Liver (tissue), 9 donors: Measurements from ENCODE around the gene TNS1. TPM values are rescaled to one million over a fixed set of nuclear protein-coding genes. Genes with fewer than 3 reads are reported as not detected.

Experiments used
- DNase-seq: peaks from one replicate; pipeline ENCODE4 v3.0.0-alpha.2; 2017; ENCODE audit warnings: low spot score
- H3K27ac ChIP-seq, 2 donors: one replicate each; pipeline ENCODE4 v1.7.0; 2013; ENCODE audit warnings: inconsistent platforms in 2 of 2, low read length in 2 of 2, control low read depth in 1 of 2, low read depth in 1 of 2, mild to moderate bottlenecking in 1 of 2
- H3K27me3 ChIP-seq, 4 donors: one replicate each; pipeline versions ENCODE4 v1.6.1 to v1.7.0; 2013; ENCODE audit warnings: low read length in 3 of 4, inconsistent platforms in 1 of 4, mild to moderate bottlenecking in 1 of 4, moderate library complexity in 1 of 4; ENCODE audit not compliant: control insufficient read depth in 4 of 4, insufficient read depth in 4 of 4
- H3K36me3 ChIP-seq, 4 donors: one replicate each; pipeline versions ENCODE4 v1.6.1 to v1.7.0; 2013; ENCODE audit warnings: low read length in 3 of 4, mild to moderate bottlenecking in 3 of 4, low read depth in 1 of 4, moderate library complexity in 1 of 4; ENCODE audit not compliant: control insufficient read depth in 4 of 4, insufficient read depth in 3 of 4
- H3K4me1 ChIP-seq, 4 donors: one replicate each; pipeline versions ENCODE4 v1.6.1 to v1.7.0; 2013; ENCODE audit warnings: low read length in 3 of 4, mild to moderate bottlenecking in 3 of 4, moderate library complexity in 1 of 4; ENCODE audit not compliant: control insufficient read depth in 4 of 4, insufficient read depth in 4 of 4
- H3K4me3 ChIP-seq, 3 donors: one replicate each; pipeline versions ENCODE4 v1.6.1 to v1.7.0; 2013; ENCODE audit warnings: low read length in 3 of 3, control low read depth in 1 of 3, low read depth in 1 of 3, mild to moderate bottlenecking in 1 of 3
- H3K9ac ChIP-seq, 2 donors: one replicate each; pipeline ENCODE4 v1.7.0; 2013; ENCODE audit warnings: low read length in 2 of 2, mild to moderate bottlenecking in 2 of 2, moderate library complexity in 2 of 2, control low read depth in 1 of 2, low read depth in 1 of 2
- H3K9me3 ChIP-seq, 4 donors: one replicate each; pipeline versions ENCODE4 v1.6.1 to v1.7.0; 2013; ENCODE audit warnings: low read length in 3 of 4; ENCODE audit not compliant: control insufficient read depth in 4 of 4
- ATF3 ChIP-seq: IDR thresholded peaks from 2 replicates; pipeline ENCODE4 v1.6.1; 2016; ENCODE audit warnings: antibody characterized with exemption
- CTCF ChIP-seq: fragments of 150-350 bp; IDR thresholded peaks from 2 replicates; pipeline ENCODE4 v1.5.1; 2017; ENCODE audit warnings: improper control_type of control experiment, low read depth, low read length; ENCODE audit not compliant: missing input control
- EGR1 ChIP-seq, 2 donors: IDR thresholded peaks; 2 replicates each; pipeline ENCODE4 v1.6.1; 2016 to 2018; ENCODE audit warnings: antibody characterized with exemption in 2 of 2, low read depth in 2 of 2
- FOXA1 ChIP-seq: IDR thresholded peaks from 2 replicates; pipeline ENCODE4 v1.6.1; 2016; ENCODE audit warnings: antibody characterized with exemption
- FOXA2 ChIP-seq: IDR thresholded peaks from 2 replicates; pipeline ENCODE4 v1.6.1; 2016; ENCODE audit warnings: antibody characterized with exemption
- HNF4A ChIP-seq, 2 donors: conservative IDR thresholded peaks; 2 replicates each; pipeline ENCODE4 v1.6.1; 2016; ENCODE audit warnings: antibody characterized with exemption in 2 of 2, mild to moderate bottlenecking in 2 of 2
- HNF4G ChIP-seq: IDR thresholded peaks from 2 replicates; pipeline ENCODE4 v1.6.1; 2016; ENCODE audit warnings: antibody characterized with exemption
- JUND ChIP-seq, 2 donors: IDR thresholded peaks; 2 replicates each; pipeline ENCODE4 v1.6.1; 2016; ENCODE audit warnings: antibody characterized with exemption in 2 of 2
- MAX ChIP-seq: IDR thresholded peaks from 2 replicates; pipeline ENCODE4 v1.6.1; 2016; ENCODE audit warnings: antibody characterized with exemption
- NR2F2 ChIP-seq: IDR thresholded peaks from 2 replicates; pipeline ENCODE4 v1.6.1; 2016; ENCODE audit warnings: antibody characterized with exemption
- RAD21 ChIP-seq, 2 donors: IDR thresholded peaks; 2 replicates each; pipeline ENCODE4 v1.6.1; 2016; ENCODE audit warnings: antibody characterized with exemption in 2 of 2, mild to moderate bottlenecking in 2 of 2
- REST ChIP-seq: IDR thresholded peaks from 2 replicates; pipeline ENCODE4 v1.6.1; 2016; ENCODE audit warnings: antibody characterized with exemption, mild to moderate bottlenecking
- RXRA ChIP-seq, 2 donors: IDR thresholded peaks; 2 replicates each; pipeline ENCODE4 v1.6.1; 2017 to 2018; ENCODE audit warnings: antibody characterized with exemption in 2 of 2, mild to moderate bottlenecking in 1 of 2
- SP1 ChIP-seq: IDR thresholded peaks from 2 replicates; pipeline ENCODE4 v1.6.1; 2018; ENCODE audit warnings: antibody characterized with exemption, mild to moderate bottlenecking
- TAF1 ChIP-seq: conservative IDR thresholded peaks from 2 replicates; pipeline ENCODE4 v1.6.1; 2016; ENCODE audit warnings: antibody characterized with exemption, mild to moderate bottlenecking
- YY1 ChIP-seq: IDR thresholded peaks from 2 replicates; pipeline ENCODE4 v1.6.1; 2016; ENCODE audit warnings: antibody characterized with exemption, mild to moderate bottlenecking
- WGBS: extraction: QIAGEN DNeasy Blood & Tissue Kit; methylation state at CpG from one replicate; pipeline ENCODE4 v1.1.7; 2013; 5-methylcytosine and 5-hydroxymethylcytosine counted together
- polyA plus RNA-seq, 2 donors: library from polyadenylated mRNA; stranded (reverse) in 1 of 2; unstranded in 1 of 2; fragments of 200-250 nt in 1 of 2; fragments of >200 nt in 1 of 2; fragmentation: Nextera tagmentation in 1 of 2; extraction: Ambion mirVana in 1 of 2; gene quantifications; one replicate each; pipeline versions ENCODE4 v1.2.1 to v1.2.3, GENCODE V29; 2013 to 2015
- total RNA-seq, 2 donors: library from RNA; depleted of rRNA; stranded (reverse); fragments of >200 nt; gene quantifications; one replicate each; pipeline ENCODE4 v1.2.3, GENCODE V29; 2014
- TF ChIP-seq, protein P1 (sequence below): IDR thresholded peaks from 2 replicates; pipeline ENCODE4 v1.6.1; 2016; ENCODE audit warnings: antibody characterized with exemption
- donor health status: healthy.
- donor health status: healthy.
- donor health status: healthy.
- donor health status: healthy.
- donor health status: healthy.

The TNS1 gene
- total and polyA plus RNA-seq, 4 donors, result 16.3 to 128 (median 57.3) TPM

DNA sequence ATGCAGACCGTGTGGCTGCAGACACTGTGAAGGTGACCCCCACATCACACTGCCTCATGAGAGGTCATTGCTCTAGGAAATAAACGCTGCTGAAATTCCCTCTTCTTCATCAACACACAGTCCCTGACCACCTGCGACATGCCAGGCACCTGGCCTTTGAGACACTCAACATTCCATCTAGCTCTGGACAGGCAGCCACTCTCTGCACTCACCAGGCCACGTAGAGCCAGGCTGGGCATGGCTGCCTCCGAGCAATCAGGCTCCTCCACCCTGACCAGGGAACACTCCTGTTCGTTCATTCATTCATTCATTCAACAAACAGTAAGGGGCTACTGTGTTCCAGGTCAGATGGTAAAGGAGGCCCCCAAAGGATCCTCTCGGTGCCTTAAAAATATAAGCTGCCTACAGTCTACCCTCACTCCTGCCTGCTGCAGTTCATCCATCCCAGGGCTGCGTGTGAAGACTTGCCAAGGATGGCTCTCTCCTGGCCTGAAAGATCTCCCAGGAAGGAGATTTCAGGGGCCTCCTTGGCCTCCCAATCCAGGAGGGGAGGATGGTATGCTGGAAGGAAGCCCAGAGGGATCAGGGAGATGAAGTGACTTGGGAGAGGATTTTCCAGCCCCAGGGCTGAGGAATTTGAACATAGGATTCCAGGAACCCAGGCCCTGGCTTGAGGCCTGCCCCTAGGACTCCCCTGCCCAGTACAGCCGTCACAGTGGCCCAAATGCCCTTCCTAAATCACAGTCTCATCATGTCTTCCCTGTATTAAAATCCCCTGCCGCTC, 66.7 kb downstream of the TNS1 start:
- 40% methylated on average over 10 of the region's 10 CpGs for WGBS

DNA sequence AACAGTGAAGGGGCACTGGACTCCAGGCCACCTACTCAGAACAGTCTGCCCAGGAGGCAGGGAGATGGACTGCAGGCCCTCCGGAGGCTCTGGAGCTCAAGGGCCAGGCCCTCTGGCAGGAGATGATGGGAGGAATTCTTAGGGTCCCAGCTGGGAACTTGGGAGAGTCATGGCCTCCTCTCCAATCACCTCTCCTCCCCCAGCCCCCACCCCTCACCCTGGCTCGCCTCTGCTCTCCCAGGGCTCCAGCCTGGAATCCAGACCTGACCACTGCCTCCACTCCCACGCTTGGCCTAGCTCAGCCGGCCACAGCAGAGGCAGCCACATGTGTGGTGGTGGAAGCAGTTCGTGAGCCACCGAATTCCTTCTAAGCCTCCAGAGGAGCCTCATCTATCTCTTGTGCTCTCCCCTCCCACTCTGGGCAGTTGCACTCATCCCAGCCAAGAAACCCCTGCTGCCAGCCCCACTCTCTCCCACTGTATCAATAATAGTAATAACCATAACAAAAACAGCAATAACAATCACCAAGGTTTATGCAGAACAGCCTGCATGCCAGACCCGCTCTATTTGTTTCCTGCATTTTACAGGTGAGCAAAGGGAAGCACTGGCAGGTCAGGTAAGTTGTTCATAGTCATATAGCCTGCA, 67.4 kb downstream of the TNS1 start:
- Histone ChIP-seq H3K9ac (no peak overlapping the region), H3K9me3 (no peaks in the 10 kb centered on the region), H3K4me1 (peaks cover 38 to 100% (median 94%) of the 10 kb centered on the region in 4 donors), H3K27me3 (no peaks in the 10 kb centered on the region), H3K36me3 (no peaks in the 10 kb centered on the region), H3K27ac (peak overlapping the region; percentile 95 to 99), H3K4me3 (no peak overlapping the region)
- 54% methylated on average over 7 of the region's 7 CpGs for WGBS
- DNase-seq, result no peak
- TF ChIP-seq, protein P1, sequence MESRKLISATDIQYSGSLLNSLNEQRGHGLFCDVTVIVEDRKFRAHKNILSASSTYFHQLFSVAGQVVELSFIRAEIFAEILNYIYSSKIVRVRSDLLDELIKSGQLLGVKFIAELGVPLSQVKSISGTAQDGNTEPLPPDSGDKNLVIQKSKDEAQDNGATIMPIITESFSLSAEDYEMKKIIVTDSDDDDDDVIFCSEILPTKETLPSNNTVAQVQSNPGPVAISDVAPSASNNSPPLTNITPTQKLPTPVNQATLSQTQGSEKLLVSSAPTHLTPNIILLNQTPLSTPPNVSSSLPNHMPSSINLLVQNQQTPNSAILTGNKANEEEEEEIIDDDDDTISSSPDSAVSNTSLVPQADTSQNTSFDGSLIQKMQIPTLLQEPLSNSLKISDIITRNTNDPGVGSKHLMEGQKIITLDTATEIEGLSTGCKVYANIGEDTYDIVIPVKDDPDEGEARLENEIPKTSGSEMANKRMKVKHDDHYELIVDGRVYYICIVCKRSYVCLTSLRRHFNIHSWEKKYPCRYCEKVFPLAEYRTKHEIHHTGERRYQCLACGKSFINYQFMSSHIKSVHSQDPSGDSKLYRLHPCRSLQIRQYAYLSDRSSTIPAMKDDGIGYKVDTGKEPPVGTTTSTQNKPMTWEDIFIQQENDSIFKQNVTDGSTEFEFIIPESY, result no peak
- TF ChIP-seq NR2F2 (peak; percentile 73), RAD21 (IDR thresholded peaks at IDR 0.05) (no peak), SP1 (peak; percentile 5), HNF4A (conservative IDR thresholded peaks at IDR 0.05) (no peak)

More for the DNA sequence above, 66.7 kb downstream of the TNS1 start:
- Histone ChIP-seq H3K4me1 (peaks cover 36 to 100% (median 94%) of the 10 kb centered on the region in 4 donors), H3K9me3 (no peaks in the 10 kb centered on the region), H3K4me3 (no peak overlapping the region), H3K9ac (peak overlapping the region in 1 of 2 donors; percentile 44), H3K27ac (peak overlapping the region; percentile 95 to 99), H3K27me3 (no peaks in the 10 kb centered on the region), H3K36me3 (no peaks in the 10 kb centered on the region)
- no peak for DNase-seq
- peak in 1 of 2 donors; percentile 20 for TF ChIP-seq RXRA (IDR thresholded peaks at IDR 0.05)
- TF ChIP-seq MAX, result no peak

- WGBS, result 23% methylated on average over 13 of the region's 13 CpGs
- Histone ChIP-seq H3K36me3 (no peaks in the 10 kb centered on the region), H3K4me1 (peaks cover 35 to 99% (median 90%) of the 10 kb centered on the region in 4 donors), H3K9ac (peak overlapping the region; percentile 35 to 45), H3K27me3 (no peaks in the 10 kb centered on the region), H3K9me3 (no peaks in the 10 kb centered on the region), H3K27ac (peak overlapping the region; percentile 95 to 99), H3K4me3 (no peak overlapping the region)
- no peak for DNase-seq
- peak; percentile 11 to 52 for TF ChIP-seq RAD21 (IDR thresholded peaks at IDR 0.05)
- no peak for TF ChIP-seq JUND (IDR thresholded peaks at IDR 0.05)
- TF ChIP-seq REST, result peak; percentile 92
- no peak for TF ChIP-seq FOXA2
- no peak for TF ChIP-seq TAF1
- TF ChIP-seq MAX, result peak; percentile 40
- no peak for TF ChIP-seq YY1
- peak; percentile 62 to 72 for TF ChIP-seq RXRA (IDR thresholded peaks at IDR 0.05)
- TF ChIP-seq CTCF, result peak; percentile 9
- no peak for TF ChIP-seq ATF3
- TF ChIP-seq EGR1 (IDR thresholded peaks at IDR 0.05; ENCODE audit: low read depth in 2 of 2), result peak in 1 of 2 donors; percentile 29
- peak; percentile 47 to 51 for TF ChIP-seq HNF4A (conservative IDR thresholded peaks at IDR 0.05)
- no peak for TF ChIP-seq FOXA1
- no peak for TF ChIP-seq HNF4G
Measured at GRCh38 chr2:217934321-217935131, 68.3 kb downstream of the TNS1 start.
